ENCODE data around the gene RNF148.

The RNF148 gene
- total RNA-seq = 0 reads per million in 3 donors

DNA sequence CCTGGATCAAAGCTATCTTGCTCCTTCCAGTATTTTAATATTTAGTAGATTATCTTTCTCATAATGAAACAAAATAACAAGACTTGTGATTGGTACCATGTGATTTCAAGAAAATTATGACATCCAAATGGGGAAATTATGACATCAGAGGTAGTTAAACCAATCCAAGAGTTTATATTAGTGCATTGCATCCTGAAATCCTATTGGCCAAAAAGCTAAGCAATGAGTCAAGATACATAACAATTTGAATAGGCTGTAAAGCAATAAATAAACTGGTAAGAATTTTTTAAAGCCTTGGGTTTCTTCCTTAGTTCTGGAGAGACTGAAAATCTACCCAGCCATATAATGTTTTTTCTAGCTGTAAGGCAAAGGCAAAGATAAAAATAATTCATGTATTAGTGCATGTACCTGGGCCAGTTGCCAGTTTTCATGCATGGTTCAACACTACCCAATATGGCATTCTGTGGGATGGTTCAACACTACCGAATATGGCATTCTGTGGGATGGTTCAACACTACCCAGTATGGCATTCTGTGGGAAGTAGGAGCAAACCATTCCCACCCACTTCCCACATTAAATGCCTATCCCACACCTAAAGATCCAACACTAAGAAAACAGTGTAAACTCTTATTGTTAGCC is at the start of gene RNF148:
Gene RNF148, minus strand, starts transcription at position 51 of the 639 bp plus-strand sequence. CDS start 172 bp downstream, outside the sequence.
- H3K27ac ChIP-seq (ENCODE audit: insufficient read depth, low read length, poor library complexity, severe bottlenecking) = no peak within 1 kb of the TSS
- H3K9me3 ChIP-seq (ENCODE audit: control insufficient read depth, low read length) = no peaks in the 10 kb centered on the region
- no peak for DNase-seq
- no peaks in the 10 kb centered on the region for H3K27me3 ChIP-seq (replicated peaks; ENCODE audit: control insufficient read depth, insufficient read depth, low read length, poor library complexity, severe bottlenecking)
- H3K4me3 ChIP-seq (ENCODE audit: insufficient read depth, low read depth, low read length, poor library complexity, severe bottlenecking) = no peak within 1 kb of the TSS
- H3K4me1 ChIP-seq (ENCODE audit: control insufficient read depth, insufficient read depth, low read length, poor library complexity, severe bottlenecking) = no peaks in the 10 kb centered on the region
- no peaks in the 10 kb centered on the region for H3K36me3 ChIP-seq (ENCODE audit: control insufficient read depth, insufficient read depth, low read length)

- H3K27me3 ChIP-seq (replicated peaks; ENCODE audit: control insufficient read depth, insufficient read depth, low read length, poor library complexity, severe bottlenecking) = no peaks in the 10 kb centered on the region
- no peak overlapping the region for H3K4me3 ChIP-seq (ENCODE audit: insufficient read depth, low read depth, low read length, poor library complexity, severe bottlenecking)
- no peaks in the 10 kb centered on the region for H3K9me3 ChIP-seq (ENCODE audit: control insufficient read depth, low read length)
- DNase-seq = no peak
- H3K27ac ChIP-seq (ENCODE audit: insufficient read depth, low read length, poor library complexity, severe bottlenecking) = no peak overlapping the region
- no peaks in the 10 kb centered on the region for H3K4me1 ChIP-seq (ENCODE audit: control insufficient read depth, insufficient read depth, low read length, poor library complexity, severe bottlenecking)
- H3K36me3 ChIP-seq (ENCODE audit: control insufficient read depth, insufficient read depth, low read length) = no peaks in the 10 kb centered on the region
These were observed 47.7 kb upstream of the RNF148 start for GRCh38 chr7:122750389-122750788.

- no peaks in the 10 kb centered on the region for H3K4me1 ChIP-seq (ENCODE audit: control insufficient read depth, insufficient read depth, low read length, poor library complexity, severe bottlenecking)
- no peaks in the 10 kb centered on the region for H3K36me3 ChIP-seq (ENCODE audit: control insufficient read depth, insufficient read depth, low read length)
- no peak overlapping the region for H3K27ac ChIP-seq (ENCODE audit: insufficient read depth, low read length, poor library complexity, severe bottlenecking)
- no peaks in the 10 kb centered on the region for H3K27me3 ChIP-seq (replicated peaks; ENCODE audit: control insufficient read depth, insufficient read depth, low read length, poor library complexity, severe bottlenecking)
- no peak for DNase-seq
- no peak overlapping the region for H3K4me3 ChIP-seq (ENCODE audit: insufficient read depth, low read depth, low read length, poor library complexity, severe bottlenecking)
- H3K9me3 ChIP-seq (ENCODE audit: control insufficient read depth, low read length) = no peaks in the 10 kb centered on the region
These were observed 45.5 kb upstream of the RNF148 start for GRCh38 chr7:122748195-122748594.

DNA sequence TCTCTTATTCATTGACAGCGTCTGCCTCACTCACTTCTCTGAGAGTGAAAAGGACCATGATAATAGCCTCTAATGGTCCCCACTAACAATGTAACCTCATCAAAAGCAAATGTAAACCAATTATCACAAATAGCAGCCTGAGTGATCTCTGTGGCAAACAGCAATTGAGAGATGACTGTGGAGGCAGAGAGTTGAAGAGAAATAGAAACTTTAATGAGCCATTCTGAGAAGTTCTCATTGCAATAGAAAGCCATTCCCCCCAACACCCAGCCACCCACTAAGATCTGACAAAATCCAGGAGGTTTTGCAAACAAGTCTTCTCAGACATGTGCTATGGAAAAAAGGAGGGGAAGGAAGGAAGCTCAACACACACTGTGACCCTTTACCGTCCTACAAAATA is 44.2 kb upstream of the RNF148 start:
- DNase-seq = no peak
- Histone ChIP-seq H3K27ac (ENCODE audit: insufficient read depth, low read length, poor library complexity, severe bottlenecking) (no peak overlapping the region), H3K9me3 (ENCODE audit: control insufficient read depth, low read length) (no peaks in the 10 kb centered on the region), H3K27me3 (replicated peaks; ENCODE audit: control insufficient read depth, insufficient read depth, low read length, poor library complexity, severe bottlenecking) (no peaks in the 10 kb centered on the region), H3K36me3 (ENCODE audit: control insufficient read depth, insufficient read depth, low read length) (no peaks in the 10 kb centered on the region), H3K4me3 (ENCODE audit: insufficient read depth, low read depth, low read length, poor library complexity, severe bottlenecking) (no peak overlapping the region), H3K4me1 (ENCODE audit: control insufficient read depth, insufficient read depth, low read length, poor library complexity, severe bottlenecking) (no peaks in the 10 kb centered on the region)

DNA sequence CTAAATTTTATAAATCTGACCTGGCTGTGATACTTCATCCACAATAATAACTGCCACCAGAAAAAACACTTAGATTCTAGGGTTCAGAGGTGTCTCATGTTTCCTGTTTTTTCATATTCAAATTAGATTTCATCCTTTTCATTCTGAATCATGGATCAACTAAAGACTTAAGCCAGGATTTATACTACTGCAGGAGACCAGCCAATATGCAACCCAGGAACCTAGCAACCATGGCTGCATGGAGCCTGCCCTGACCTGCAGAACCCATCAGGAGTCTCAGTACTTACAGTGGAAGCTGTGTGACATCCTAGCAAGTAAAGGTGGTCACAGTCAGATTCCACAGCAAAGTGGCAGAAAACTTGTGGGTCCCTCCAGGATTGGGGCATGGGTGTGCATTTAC is 40.5 kb upstream of the RNF148 start:
- H3K27ac ChIP-seq (ENCODE audit: insufficient read depth, low read length, poor library complexity, severe bottlenecking) = no peak overlapping the region
- no peak for DNase-seq
- no peak overlapping the region for H3K4me3 ChIP-seq (ENCODE audit: insufficient read depth, low read depth, low read length, poor library complexity, severe bottlenecking)
- no peaks in the 10 kb centered on the region for H3K4me1 ChIP-seq (ENCODE audit: control insufficient read depth, insufficient read depth, low read length, poor library complexity, severe bottlenecking)
- no peaks in the 10 kb centered on the region for H3K36me3 ChIP-seq (ENCODE audit: control insufficient read depth, insufficient read depth, low read length)
- no peaks in the 10 kb centered on the region for H3K27me3 ChIP-seq (replicated peaks; ENCODE audit: control insufficient read depth, insufficient read depth, low read length, poor library complexity, severe bottlenecking)
- H3K9me3 ChIP-seq (ENCODE audit: control insufficient read depth, low read length) = no peaks in the 10 kb centered on the region

- no peaks in the 10 kb centered on the region for H3K36me3 ChIP-seq (ENCODE audit: control insufficient read depth, insufficient read depth, low read length)
- no peak for DNase-seq
- H3K4me1 ChIP-seq (ENCODE audit: control insufficient read depth, insufficient read depth, low read length, poor library complexity, severe bottlenecking) = no peaks in the 10 kb centered on the region
- no peak overlapping the region for H3K27ac ChIP-seq (ENCODE audit: insufficient read depth, low read length, poor library complexity, severe bottlenecking)
- no peaks in the 10 kb centered on the region for H3K27me3 ChIP-seq (replicated peaks; ENCODE audit: control insufficient read depth, insufficient read depth, low read length, poor library complexity, severe bottlenecking)
- no peak overlapping the region for H3K4me3 ChIP-seq (ENCODE audit: insufficient read depth, low read depth, low read length, poor library complexity, severe bottlenecking)
- H3K9me3 ChIP-seq (ENCODE audit: control insufficient read depth, low read length) = no peaks in the 10 kb centered on the region
These were observed 36.2 kb upstream of the RNF148 start for GRCh38 chr7:122738947-122739346.

DNA sequence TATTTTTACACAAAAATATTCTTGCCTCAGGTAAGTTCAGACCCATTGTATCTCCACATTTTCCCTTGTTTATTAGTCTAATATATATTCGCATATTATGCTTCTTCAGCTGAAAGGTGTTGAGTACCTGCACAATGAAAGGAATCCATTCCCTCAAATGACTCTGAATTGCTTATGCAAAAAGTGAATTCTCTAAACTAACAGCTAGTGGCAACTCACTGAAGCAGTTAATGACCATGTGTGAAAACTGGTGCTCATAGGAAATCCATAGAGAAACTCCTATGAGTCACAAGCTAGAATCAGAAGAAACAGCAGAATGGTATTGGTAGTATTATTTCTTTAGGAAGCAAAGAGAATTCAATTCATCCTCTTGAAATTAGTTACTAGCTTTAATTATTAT is 33.5 kb upstream of the RNF148 start:
- no peak for DNase-seq
- H3K27ac ChIP-seq (ENCODE audit: insufficient read depth, low read length, poor library complexity, severe bottlenecking) = no peak overlapping the region
- H3K9me3 ChIP-seq (ENCODE audit: control insufficient read depth, low read length) = no peaks in the 10 kb centered on the region
- no peaks in the 10 kb centered on the region for H3K4me1 ChIP-seq (ENCODE audit: control insufficient read depth, insufficient read depth, low read length, poor library complexity, severe bottlenecking)
- no peak overlapping the region for H3K4me3 ChIP-seq (ENCODE audit: insufficient read depth, low read depth, low read length, poor library complexity, severe bottlenecking)
- H3K27me3 ChIP-seq (replicated peaks; ENCODE audit: control insufficient read depth, insufficient read depth, low read length, poor library complexity, severe bottlenecking) = no peaks in the 10 kb centered on the region
- no peaks in the 10 kb centered on the region for H3K36me3 ChIP-seq (ENCODE audit: control insufficient read depth, insufficient read depth, low read length)

- Histone ChIP-seq H3K36me3 (ENCODE audit: control insufficient read depth, insufficient read depth, low read length) (no peaks in the 10 kb centered on the region), H3K4me1 (ENCODE audit: control insufficient read depth, insufficient read depth, low read length, poor library complexity, severe bottlenecking) (no peaks in the 10 kb centered on the region), H3K9me3 (ENCODE audit: control insufficient read depth, low read length) (no peaks in the 10 kb centered on the region), H3K27ac (ENCODE audit: insufficient read depth, low read length, poor library complexity, severe bottlenecking) (no peak overlapping the region), H3K4me3 (ENCODE audit: insufficient read depth, low read depth, low read length, poor library complexity, severe bottlenecking) (no peak overlapping the region), H3K27me3 (replicated peaks; ENCODE audit: control insufficient read depth, insufficient read depth, low read length, poor library complexity, severe bottlenecking) (no peaks in the 10 kb centered on the region)
- DNase-seq = no peak
These were observed 25.0 kb upstream of the RNF148 start for GRCh38 chr7:122727759-122728158.

DNA sequence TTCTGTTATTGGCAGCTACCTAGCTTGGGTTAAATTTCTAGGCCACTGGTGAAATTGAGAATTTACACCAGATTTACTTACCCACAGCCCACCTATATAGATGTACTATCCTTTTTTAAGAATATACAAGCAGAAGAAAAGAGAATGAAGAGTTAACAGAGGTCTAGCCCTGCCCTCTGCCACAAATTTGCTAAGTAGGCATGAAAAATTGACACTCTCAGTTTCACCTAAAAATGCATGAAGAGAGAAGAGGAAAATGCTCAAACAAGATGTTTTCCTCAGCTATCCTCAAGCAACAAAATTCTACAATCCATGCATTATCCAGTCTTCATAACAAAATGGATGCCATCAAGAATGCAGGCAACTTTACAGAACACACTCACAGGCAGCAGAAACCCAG is 24.6 kb upstream of the RNF148 start:
- Histone ChIP-seq H3K4me1 (ENCODE audit: control insufficient read depth, insufficient read depth, low read length, poor library complexity, severe bottlenecking) (no peaks in the 10 kb centered on the region), H3K36me3 (ENCODE audit: control insufficient read depth, insufficient read depth, low read length) (no peaks in the 10 kb centered on the region), H3K27me3 (replicated peaks; ENCODE audit: control insufficient read depth, insufficient read depth, low read length, poor library complexity, severe bottlenecking) (no peaks in the 10 kb centered on the region), H3K27ac (ENCODE audit: insufficient read depth, low read length, poor library complexity, severe bottlenecking) (no peak overlapping the region), H3K4me3 (ENCODE audit: insufficient read depth, low read depth, low read length, poor library complexity, severe bottlenecking) (no peak overlapping the region), H3K9me3 (ENCODE audit: control insufficient read depth, low read length) (no peaks in the 10 kb centered on the region)
- no peak for DNase-seq

DNA sequence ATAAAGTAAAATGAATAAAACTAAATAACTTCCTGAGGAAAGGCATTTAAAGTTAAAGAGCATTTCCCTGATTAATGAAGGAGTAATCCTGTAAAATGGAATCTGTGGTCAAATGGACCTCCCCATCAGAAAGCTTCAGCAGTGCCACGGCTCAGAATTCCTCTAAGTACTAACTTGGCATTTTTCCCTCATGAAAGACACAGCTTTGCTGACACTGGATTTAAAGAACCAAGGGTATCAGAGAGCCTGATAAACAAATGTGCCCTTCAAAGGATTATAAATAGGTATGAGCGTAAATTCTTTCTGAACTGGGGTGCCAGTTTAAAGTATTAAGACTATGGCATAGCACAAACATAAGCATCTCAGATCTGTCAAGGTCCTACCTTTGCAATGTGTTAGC is 24.2 kb upstream of the RNF148 start:
- H3K36me3 ChIP-seq (ENCODE audit: control insufficient read depth, insufficient read depth, low read length) = no peaks in the 10 kb centered on the region
- no peak overlapping the region for H3K4me3 ChIP-seq (ENCODE audit: insufficient read depth, low read depth, low read length, poor library complexity, severe bottlenecking)
- no peak overlapping the region for H3K27ac ChIP-seq (ENCODE audit: insufficient read depth, low read length, poor library complexity, severe bottlenecking)
- no peaks in the 10 kb centered on the region for H3K4me1 ChIP-seq (ENCODE audit: control insufficient read depth, insufficient read depth, low read length, poor library complexity, severe bottlenecking)
- no peaks in the 10 kb centered on the region for H3K27me3 ChIP-seq (replicated peaks; ENCODE audit: control insufficient read depth, insufficient read depth, low read length, poor library complexity, severe bottlenecking)
- DNase-seq = no peak
- no peaks in the 10 kb centered on the region for H3K9me3 ChIP-seq (ENCODE audit: control insufficient read depth, low read length)
